MG63 (cell line): ENCODE measurements around the gene B3GALNT2. TPM values are rescaled to one million over a fixed set of nuclear protein-coding genes. Genes with fewer than 3 reads are reported as not detected.

Source experiments
- DNase-seq: peaks from one replicate; pipeline ENCODE4 v3.0.0-alpha.2; 2020
- H3K27me3 ChIP-seq: fragments of 250-450 bp; sonication (Bioruptor Pico); 2 replicates; pipeline ENCODE4 v1.5.1; 2020; ENCODE audit warnings: mild to moderate bottlenecking, moderate library complexity
- H3K36me3 ChIP-seq: fragments of 250-450 bp; sonication (Bioruptor Pico); 2 replicates; pipeline ENCODE4 v1.5.1; 2020; ENCODE audit warnings: mild to moderate bottlenecking, moderate library complexity
- H3K4me3 ChIP-seq: fragments of 250-450 bp; sonication (Bioruptor Pico); 2 replicates; pipeline ENCODE4 v1.5.1; 2020; ENCODE audit warnings: mild to moderate bottlenecking, moderate library complexity
- H3K9me3 ChIP-seq: fragments of 250-450 bp; sonication (Bioruptor Pico); 2 replicates; pipeline ENCODE4 v1.5.1; 2020; ENCODE audit warnings: mild to moderate bottlenecking, moderate library complexity
- total RNA-seq: library from RNA; depleted of rRNA; stranded (reverse); fragments of >200 nt; shearing (Covaris generic); gene quantifications from 2 replicates; pipeline ENCODE4 v1.2.3, GENCODE V29; 2014; ENCODE audit warnings: low replicate concordance; rRNA removed

Gene B3GALNT2
- total RNA-seq, 1 experiment from 2014 or later: 22.0 TPM

GRCh38 chr1:235404190-235404589, 100.1 kb downstream of the B3GALNT2 start:
- H3K27me3 ChIP-seq: no peaks in the 10 kb centered on the region
- no peak for DNase-seq
- H3K36me3 ChIP-seq: peaks cover 20% of the 10 kb centered on the region
- no peaks in the 10 kb centered on the region for H3K9me3 ChIP-seq
- H3K4me3 ChIP-seq: no peak overlapping the region

DNA sequence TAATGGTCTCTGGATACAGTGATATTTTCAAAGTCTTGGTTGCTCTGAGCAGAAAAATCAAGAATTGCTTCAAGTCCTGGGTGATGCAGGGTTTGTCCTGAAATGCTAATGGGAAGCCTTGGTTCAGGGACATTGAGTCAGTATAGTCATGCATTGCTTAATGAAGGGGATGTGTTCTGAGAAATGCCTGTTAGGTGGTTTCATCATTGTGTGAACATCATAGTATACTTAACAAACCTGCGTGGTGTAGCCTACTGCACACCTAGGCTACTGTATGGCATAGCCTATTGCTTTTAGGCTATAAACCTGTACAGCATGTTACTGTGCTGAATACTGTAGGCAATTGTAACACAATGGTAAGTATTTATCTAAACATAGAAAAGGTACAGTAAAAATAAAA, 100.7 kb downstream of the B3GALNT2 start:
- no peak overlapping the region for H3K4me3 ChIP-seq
- no peaks in the 10 kb centered on the region for H3K27me3 ChIP-seq
- DNase-seq: no peak
- H3K36me3 ChIP-seq: peaks cover 20% of the 10 kb centered on the region
- H3K9me3 ChIP-seq: no peaks in the 10 kb centered on the region

DNA sequence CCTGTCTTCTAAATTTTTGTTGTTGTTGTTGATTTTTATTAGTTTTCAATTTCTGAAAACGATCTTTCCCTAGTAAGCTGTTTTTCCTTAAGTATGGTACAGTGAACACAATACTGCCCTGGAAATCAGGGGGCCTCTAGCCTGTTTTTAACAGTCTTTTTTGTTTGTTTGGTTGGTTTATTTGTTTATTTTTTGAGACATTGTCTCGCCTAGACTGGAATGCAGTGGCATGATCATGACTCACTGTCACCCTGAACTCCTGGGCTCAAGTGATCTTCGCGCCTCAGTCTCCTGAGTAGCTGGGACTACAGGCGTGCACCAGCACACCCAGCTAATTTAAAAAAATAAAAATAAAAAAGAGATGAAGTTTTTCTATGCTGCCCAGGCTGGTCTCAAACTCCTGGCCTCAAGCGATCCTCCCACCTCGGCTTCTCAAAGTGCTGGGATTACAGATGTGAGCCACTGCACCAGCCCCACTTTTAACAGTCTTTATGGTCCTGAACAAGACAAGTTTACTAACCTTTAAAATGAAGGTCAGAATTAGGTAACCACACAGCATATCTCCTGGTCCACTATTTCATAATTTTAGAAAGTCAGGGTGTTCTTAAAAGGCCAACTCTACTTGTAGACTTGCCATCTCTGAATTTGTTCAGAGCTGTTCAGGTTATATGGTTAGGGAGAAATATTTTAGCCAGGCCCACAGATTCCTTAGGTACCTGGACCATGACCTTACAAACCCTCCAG, 101.6 kb downstream of the B3GALNT2 start:
- Histone ChIP-seq H3K27me3 (no peaks in the 10 kb centered on the region), H3K9me3 (no peaks in the 10 kb centered on the region), H3K36me3 (peaks cover 20% of the 10 kb centered on the region), H3K4me3 (no peak overlapping the region)
- no peak for DNase-seq

GRCh38 chr1:235401251-235401650, 103.0 kb downstream of the B3GALNT2 start:
- DNase-seq: no peak
- H3K9me3 ChIP-seq: no peaks in the 10 kb centered on the region
- no peak overlapping the region for H3K4me3 ChIP-seq
- H3K27me3 ChIP-seq: no peaks in the 10 kb centered on the region
- peaks cover 20% of the 10 kb centered on the region for H3K36me3 ChIP-seq

Other genes starting within 250 kb of the B3GALNT2 start
- 9.5 and 19.4 TPM in 2 replicates for gene ARID4B, start 176.3 kb downstream of the B3GALNT2 start, total RNA-seq
- 18.7 and 23.1 TPM in 2 replicates for gene GGPS1, start 175.9 kb downstream of the B3GALNT2 start, total RNA-seq
- gene TBCE, start 137.0 kb downstream of the B3GALNT2 start, total RNA-seq: 60.4 and 63.4 TPM in 2 replicates
- 6.1 and 28.7 TPM in 2 replicates for gene GNG4, start 145.3 kb upstream of the B3GALNT2 start, total RNA-seq